ENCODE results near the gene CAP1.
"Not testable (repeated sequence)": the region's sequence is repeated elsewhere in the genome, so short reads cannot be mapped to it uniquely, and the experiment has no call there.

The CAP1 gene

GRCh38 chr1:40030528-40031135 lies 9.9 kb upstream of the CAP1 start:
- in situ Hi-C loops (cut with MboI; ENCODE audit: low sequenced_read_pairs, unreplicated experiment) = no loop called here
- no peak for DNase-seq (ENCODE audit: low spot score)
- no peak for TF ChIP-seq CTCF (IDR thresholded peaks at IDR 0.05; ENCODE audit: borderline replicate concordance, control extremely low read depth, extremely low read depth, insufficient read depth, missing control alignments)

- TF ChIP-seq CTCF (IDR thresholded peaks at IDR 0.05; ENCODE audit: borderline replicate concordance, control extremely low read depth, extremely low read depth, insufficient read depth, missing control alignments) = peak; percentile 87
- peak; percentile 58 for DNase-seq (ENCODE audit: low spot score)
- in situ Hi-C loops (cut with MboI; ENCODE audit: low sequenced_read_pairs, unreplicated experiment) = no loop called here
Measured at GRCh38 chr1:40032240-40032891, 8.2 kb upstream of the CAP1 start.

GRCh38 chr1:40034869-40035268 lies 5.7 kb upstream of the CAP1 start:
- DNase-seq (ENCODE audit: low spot score) = no peak
- TF ChIP-seq CTCF (IDR thresholded peaks at IDR 0.05; ENCODE audit: borderline replicate concordance, control extremely low read depth, extremely low read depth, insufficient read depth, missing control alignments) = no peak
- in situ Hi-C loops (cut with MboI; ENCODE audit: low sequenced_read_pairs, unreplicated experiment) = no loop called here

- no peak for TF ChIP-seq CTCF (IDR thresholded peaks at IDR 0.05; ENCODE audit: borderline replicate concordance, control extremely low read depth, extremely low read depth, insufficient read depth, missing control alignments)
- in situ Hi-C loops (cut with MboI; ENCODE audit: low sequenced_read_pairs, unreplicated experiment) = no loop called here
- no peak for DNase-seq (ENCODE audit: low spot score)
Measured at GRCh38 chr1:40036574-40036973, 4.0 kb upstream of the CAP1 start.

GRCh38 chr1:40037254-40037653 lies 3.3 kb upstream of the CAP1 start:
- DNase-seq (ENCODE audit: low spot score); in situ Hi-C loops (cut with MboI; ENCODE audit: low sequenced_read_pairs, unreplicated experiment): not testable (repeated sequence)

GRCh38 chr1:40038697-40039096 lies 1.8 kb upstream of the CAP1 start:
- DNase-seq (ENCODE audit: low spot score) = no peak
- TF ChIP-seq CTCF (IDR thresholded peaks at IDR 0.05; ENCODE audit: borderline replicate concordance, control extremely low read depth, extremely low read depth, insufficient read depth, missing control alignments) = no peak
- in situ Hi-C loops (cut with MboI; ENCODE audit: low sequenced_read_pairs, unreplicated experiment) = no loop called here

GRCh38 chr1:40039245-40039756 lies 1.2 kb upstream of the CAP1 start:
- no peak for DNase-seq (ENCODE audit: low spot score)
- in situ Hi-C loops (cut with MboI; ENCODE audit: low sequenced_read_pairs, unreplicated experiment) = no loop called here

More at GRCh38 chr1:40039245-40039756, 1.2 kb upstream of the CAP1 start:
- TF ChIP-seq CTCF (IDR thresholded peaks at IDR 0.05; ENCODE audit: borderline replicate concordance, control extremely low read depth, extremely low read depth, insufficient read depth, missing control alignments) = peak; percentile 25

All from GM13976 (cell line).